ENCODE measurements around the gene CFB. TPM values are rescaled to one million over a fixed set of nuclear protein-coding genes. Genes with fewer than 3 reads are reported as not detected.

Gene CFB
- total and polyA plus RNA-seq, 9 of the 15 experiments (the other 6 are each of a cell fraction or from before 2014, with no cell fraction given) = 0.08 to 0.91 (median 0.22) TPM; not detected in 4

GRCh38 chr6:31971993-31972708 is 26.3 kb downstream of the CFB start, which contains the start of gene DXO (continued):
- TF ChIP-seq WHSC1 (IDR thresholded peaks at IDR 0.05; ENCODE audit: low read length) = no peak
- no peak for TF ChIP-seq ZNF232 (CRISPR knock-in tag; IDR thresholded peaks at IDR 0.05)
- TF ChIP-seq ZNF121 (CRISPR knock-in tag; conservative IDR thresholded peaks at IDR 0.05) = no peak
- 0 out of 2 replicates have a peak, but pooled peaks have one; percentile 41 for TF ChIP-seq THAP7 (CRISPR knock-in tag; IDR thresholded peaks at IDR 0.05)
- TF ChIP-seq RBM14 (IDR thresholded peaks at IDR 0.05; ENCODE audit: borderline replicate concordance, insufficient read depth, low read depth, low read length) = no peak
- no peak for TF ChIP-seq EHMT2 (IDR thresholded peaks at IDR 0.05)
- peak; percentile 50; the same call in 1 of the 2 replicates for TF ChIP-seq ZC3H11A (IDR thresholded peaks at IDR 0.05; ENCODE audit: low read depth, low read length)
- no peak for TF ChIP-seq ZNF23 (CRISPR knock-in tag; IDR thresholded peaks at IDR 0.05)
- TF ChIP-seq TARDBP (IDR thresholded peaks at IDR 0.05) = peak; percentile 100
- TF ChIP-seq NCOA2 (IDR thresholded peaks at IDR 0.05; ENCODE audit: partially characterized antibody in 2 of 2) = no peak
- TF ChIP-seq PREB (CRISPR knock-in tag; IDR thresholded peaks at IDR 0.05) = no peak
- peak; percentile 68 for TF ChIP-seq SOX6 (IDR thresholded peaks at IDR 0.05)
- 0 out of 2 replicates have a peak, but pooled peaks have one; percentile 4 for TF ChIP-seq SMC3 (conservative IDR thresholded peaks at IDR 0.05; ENCODE audit: insufficient read depth, low read depth, low read length)
- TF ChIP-seq BRF1 (IDR thresholded peaks at IDR 0.05; ENCODE audit: borderline replicate concordance, extremely low read depth, insufficient read length) = no peak
- no peak for TF ChIP-seq EWSR1 (IDR thresholded peaks at IDR 0.05; ENCODE audit: borderline replicate concordance, low read depth, partially characterized antibody)
- no peak for TF ChIP-seq TAF15 (IDR thresholded peaks at IDR 0.05; ENCODE audit: low read depth, low read length)
- peak; percentile 32; the same call in 1 of the 2 replicates for TF ChIP-seq RUNX1 (IDR thresholded peaks at IDR 0.05; ENCODE audit: low read depth)
- no peak for TF ChIP-seq KAT2B (IDR thresholded peaks at IDR 0.05; ENCODE audit: low read depth, low read length)
- no peak for TF ChIP-seq HNRNPK (IDR thresholded peaks at IDR 0.05; ENCODE audit: low read depth, low read length, poor library complexity, severe bottlenecking)
- TF ChIP-seq HIVEP1 (CRISPR knock-in tag; IDR thresholded peaks at IDR 0.05) = peak; percentile 77; the same call in 1 of the 2 replicates
- TF ChIP-seq TAL1 (IDR thresholded peaks at IDR 0.05) = no peak; the same call in 1 of the 2 replicates
- TF ChIP-seq ZBTB34 (CRISPR knock-in tag; IDR thresholded peaks at IDR 0.05) = no peak
- peak in 1 of 2 experiments; percentile 69; a peak in 1 of 4 replicates for TF ChIP-seq KDM4B (IDR thresholded peaks at IDR 0.05; ENCODE audit: borderline replicate concordance in 2 of 2, low read depth in 1 of 2)
- TF ChIP-seq NFYB (IDR thresholded peaks at IDR 0.05; ENCODE audit: extremely low read depth, insufficient read length) = peak; percentile 54
- peak; percentile 77 for TF ChIP-seq TAF1 (IDR thresholded peaks at IDR 0.05; ENCODE audit: control insufficient read depth, extremely low read depth, insufficient read depth, low read length, severe bottlenecking)
